Astrocyte (in vitro differentiated cells and primary cell): ENCODE measurements around the gene CREM. TPM values are rescaled to one million over a fixed set of nuclear protein-coding genes. Genes with fewer than 3 reads are reported as not detected.

Experiments
- DNase-seq: peaks from one replicate; pipeline ENCODE4 v3.0.0-alpha.2; 2010; ENCODE audit warnings: low read depth
- FAIRE-seq: peaks from 2 replicates; lab custom pipeline; 2011; peaks lifted over from hg19 to GRCh38; lab: Jason Lieb, UNC
- H2AFZ ChIP-seq: 2 replicates; pipeline ENCODE4 v1.6.0; 2012; ENCODE audit warnings: low read depth, low read length, inconsistent platforms
- H3K27ac ChIP-seq: 2 replicates; pipeline ENCODE4 v1.5.1; 2011; ENCODE audit warnings: low read depth, low read length, inconsistent platforms
- H3K27me3 ChIP-seq: 2 replicates; pipeline ENCODE4 v1.6.0; 2011; ENCODE audit warnings: low read length, inconsistent platforms; ENCODE audit not compliant: insufficient read depth
- H3K36me3 ChIP-seq: 2 replicates; pipeline ENCODE4 v1.5.1; 2011; ENCODE audit warnings: low read length, inconsistent platforms; ENCODE audit not compliant: insufficient read depth
- H3K4me1 ChIP-seq: 2 replicates; pipeline ENCODE4 v1.5.1; 2011; ENCODE audit warnings: low read length, inconsistent platforms; ENCODE audit not compliant: insufficient read depth
- H3K4me2 ChIP-seq: 2 replicates; pipeline ENCODE4 v1.6.0; 2012; ENCODE audit warnings: low read length, inconsistent platforms
- H3K4me3 ChIP-seq: 2 replicates; pipeline ENCODE4 v1.5.1; 2011; ENCODE audit warnings: low read depth, mild to moderate bottlenecking, low read length, inconsistent platforms; ENCODE audit not compliant: insufficient read depth
- H3K79me2 ChIP-seq: 2 replicates; pipeline ENCODE4 v1.6.0; 2012; ENCODE audit warnings: mild to moderate bottlenecking, low read length, inconsistent platforms; ENCODE audit not compliant: insufficient read depth
- H3K9ac ChIP-seq: 2 replicates; pipeline ENCODE4 v1.6.0; 2012; ENCODE audit warnings: mild to moderate bottlenecking, low read length, inconsistent platforms
- H3K9me3 ChIP-seq: 2 replicates; pipeline ENCODE4 v1.5.1; 2012; ENCODE audit warnings: low read depth, mild to moderate bottlenecking, low read length, inconsistent platforms; ENCODE audit not compliant: insufficient read depth
- H4K20me1 ChIP-seq: 2 replicates; pipeline ENCODE4 v1.6.0; 2012; ENCODE audit warnings: low read length, inconsistent platforms; ENCODE audit not compliant: insufficient read depth
- H3K27ac Mint-ChIP-seq: one replicate; pipeline ENCODE4 v1.8.0; 2021; ENCODE audit warnings: mild to moderate bottlenecking, mixed read lengths; ENCODE audit not compliant: unreplicated experiment
- H3K27me3 Mint-ChIP-seq: one replicate; pipeline ENCODE4 v1.8.0; 2021; ENCODE audit warnings: low read depth, mixed read lengths; ENCODE audit not compliant: unreplicated experiment
- H3K36me3 Mint-ChIP-seq: one replicate; pipeline ENCODE4 v1.8.0; 2021; ENCODE audit warnings: low read depth, mixed read lengths; ENCODE audit not compliant: unreplicated experiment
- H3K4me1 Mint-ChIP-seq: one replicate; pipeline ENCODE4 v1.8.0; 2021; ENCODE audit warnings: low read depth, mixed read lengths; ENCODE audit not compliant: unreplicated experiment
- H3K4me3 Mint-ChIP-seq: one replicate; pipeline ENCODE4 v1.8.0; 2021; ENCODE audit warnings: mild to moderate bottlenecking, moderate library complexity, mixed read lengths; ENCODE audit not compliant: unreplicated experiment
- H3K9me3 Mint-ChIP-seq: one replicate; pipeline ENCODE4 v1.8.0; 2021; ENCODE audit warnings: mild to moderate bottlenecking, mixed read lengths; ENCODE audit not compliant: unreplicated experiment
- CTCF ChIP-seq: IDR thresholded peaks from 2 replicates; pipeline ENCODE4 v1.5.1; 2011; ENCODE audit warnings: low read depth, mild to moderate bottlenecking, inconsistent platforms, low read length, moderate library complexity; ENCODE audit not compliant: insufficient read depth
- EZH2 ChIP-seq: IDR thresholded peaks from 2 replicates; pipeline ENCODE4 v1.6.1; 2012; ENCODE audit warnings: mild to moderate bottlenecking, low read length, inconsistent platforms; ENCODE audit not compliant: insufficient read depth
- total RNA-seq: library from RNA; stranded (reverse); gene quantifications from 2 replicates; pipeline ENCODE4 v1.2.1, GENCODE V29; 2021

Gene CREM
- total RNA-seq, 1 donor from 2014 or later = 38.3 TPM

GRCh38 chr10:35097510-35097909 lies 29.1 kb upstream of the CREM start:
- Mint-ChIP-seq H3K27ac (no peak overlapping the region), H3K4me3 (no peak overlapping the region), H3K36me3 (no peaks in the 10 kb centered on the region), H3K4me1 (no peaks in the 10 kb centered on the region), H3K9me3 (no peaks in the 10 kb centered on the region), H3K27me3 (peaks cover 9% of the 10 kb centered on the region)
- Histone ChIP-seq H3K4me1 (no peaks in the 10 kb centered on the region), H2AFZ (no peak overlapping the region), H3K9me3 (peaks cover 3% of the 10 kb centered on the region), H3K4me3 (no peak overlapping the region), H3K27ac (no peak overlapping the region), H3K27me3 (no peaks in the 10 kb centered on the region), H3K79me2 (no peaks in the 10 kb centered on the region), H3K4me2 (no peak overlapping the region), H3K9ac (no peak overlapping the region), H4K20me1 (no peaks in the 10 kb centered on the region), H3K36me3 (no peaks in the 10 kb centered on the region)
- TF ChIP-seq EZH2 = no peak
- TF ChIP-seq CTCF = no peak
- DNase-seq (no peak), FAIRE-seq (no peak)

DNA sequence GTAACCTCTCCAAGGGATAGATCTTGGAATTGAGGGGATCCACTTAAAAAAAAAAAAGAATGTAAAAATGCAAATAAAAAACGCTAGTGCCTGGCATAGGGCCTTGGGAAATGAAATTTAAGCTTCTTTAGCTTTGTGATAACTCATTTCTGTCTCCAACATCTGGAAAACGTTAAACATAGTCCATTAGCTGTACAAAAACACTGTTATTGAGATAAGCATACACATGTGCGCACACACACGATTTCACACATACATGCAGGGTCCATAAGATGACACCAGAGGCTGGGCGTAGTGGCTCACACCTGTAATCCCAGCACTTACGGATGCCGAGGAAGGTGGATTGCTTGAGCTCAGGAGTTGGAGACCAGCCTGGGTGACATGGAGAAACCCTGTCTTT lies 22.8 kb upstream of the CREM start:
- no peak overlapping the region for H3K9ac ChIP-seq
- H3K4me1 ChIP-seq = no peaks in the 10 kb centered on the region
- H3K4me3 ChIP-seq = no peak overlapping the region
- no peaks in the 10 kb centered on the region for H4K20me1 ChIP-seq
- H3K4me2 ChIP-seq = no peak overlapping the region
- TF ChIP-seq EZH2 = no peak
- no peak for TF ChIP-seq CTCF
- DNase-seq (no peak), FAIRE-seq (no peak)
- Mint-ChIP-seq H3K4me1 (no peaks in the 10 kb centered on the region), H3K4me3 (no peak overlapping the region), H3K36me3 (no peaks in the 10 kb centered on the region), H3K27ac (no peak overlapping the region), H3K9me3 (no peaks in the 10 kb centered on the region), H3K27me3 (peaks cover 4% of the 10 kb centered on the region)
- no peaks in the 10 kb centered on the region for H3K9me3 ChIP-seq
- H2AFZ ChIP-seq = no peak overlapping the region
- H3K27me3 ChIP-seq = no peaks in the 10 kb centered on the region
- no peaks in the 10 kb centered on the region for H3K36me3 ChIP-seq
- no peak overlapping the region for H3K27ac ChIP-seq
- no peaks in the 10 kb centered on the region for H3K79me2 ChIP-seq

DNA sequence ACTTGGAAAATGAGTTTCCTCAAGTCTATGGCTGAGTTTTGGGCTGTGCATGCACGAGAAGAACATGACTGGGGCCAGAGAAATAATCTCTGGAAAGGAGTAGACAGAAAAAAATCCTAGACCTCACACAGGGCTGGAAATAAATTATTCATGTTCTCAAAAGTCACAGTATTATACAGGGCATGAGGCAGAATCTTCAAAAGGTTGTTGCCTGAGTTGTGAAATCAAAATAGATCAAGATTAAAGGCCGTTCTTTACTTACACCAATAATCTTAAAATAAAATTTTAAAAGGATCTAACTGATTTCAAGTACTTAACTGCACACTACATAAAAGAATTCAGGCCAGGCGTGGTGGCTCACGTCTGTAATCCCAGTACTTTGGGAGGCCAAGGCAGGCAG lies 14.1 kb upstream of the CREM start:
- H3K9ac ChIP-seq = no peak overlapping the region
- no peak overlapping the region for H3K4me3 ChIP-seq
- Mint-ChIP-seq H3K27ac (no peak overlapping the region), H3K4me1 (no peaks in the 10 kb centered on the region), H3K27me3 (peaks cover 2% of the 10 kb centered on the region), H3K9me3 (no peaks in the 10 kb centered on the region), H3K4me3 (no peak overlapping the region), H3K36me3 (no peaks in the 10 kb centered on the region)
- no peak overlapping the region for H3K4me2 ChIP-seq
- no peaks in the 10 kb centered on the region for H3K4me1 ChIP-seq
- H2AFZ ChIP-seq = no peak overlapping the region
- H3K9me3 ChIP-seq = no peaks in the 10 kb centered on the region
- H4K20me1 ChIP-seq = no peaks in the 10 kb centered on the region
- TF ChIP-seq EZH2 (no peak), CTCF (no peak)
- DNase-seq = no peak
- no peaks in the 10 kb centered on the region for H3K27me3 ChIP-seq
- no peak for FAIRE-seq
- no peak overlapping the region for H3K27ac ChIP-seq
- H3K79me2 ChIP-seq = no peaks in the 10 kb centered on the region
- no peaks in the 10 kb centered on the region for H3K36me3 ChIP-seq
